ENCODE data around the gene ANO6.

DNA sequence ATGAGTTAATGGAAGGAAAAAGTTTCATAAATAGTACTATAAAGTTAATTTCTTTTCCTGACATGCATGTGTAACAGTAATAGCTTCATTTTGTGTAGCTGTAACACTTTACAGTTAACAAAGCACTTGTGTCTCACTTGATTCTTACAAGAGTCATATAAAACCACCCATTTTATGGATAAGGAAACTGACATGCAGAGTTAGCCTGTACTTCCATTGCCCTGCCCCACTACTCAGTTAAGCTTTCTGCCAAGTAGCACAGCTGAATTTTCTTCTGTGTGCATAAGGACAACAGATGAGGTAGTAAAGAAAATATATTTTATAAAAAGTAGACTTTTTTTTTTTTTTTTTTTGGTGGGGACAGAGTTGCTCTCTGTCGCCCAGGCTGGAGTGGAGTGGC lies 32.2 kb downstream of the ANO6 start:
- TF ChIP-seq, protein P1, sequence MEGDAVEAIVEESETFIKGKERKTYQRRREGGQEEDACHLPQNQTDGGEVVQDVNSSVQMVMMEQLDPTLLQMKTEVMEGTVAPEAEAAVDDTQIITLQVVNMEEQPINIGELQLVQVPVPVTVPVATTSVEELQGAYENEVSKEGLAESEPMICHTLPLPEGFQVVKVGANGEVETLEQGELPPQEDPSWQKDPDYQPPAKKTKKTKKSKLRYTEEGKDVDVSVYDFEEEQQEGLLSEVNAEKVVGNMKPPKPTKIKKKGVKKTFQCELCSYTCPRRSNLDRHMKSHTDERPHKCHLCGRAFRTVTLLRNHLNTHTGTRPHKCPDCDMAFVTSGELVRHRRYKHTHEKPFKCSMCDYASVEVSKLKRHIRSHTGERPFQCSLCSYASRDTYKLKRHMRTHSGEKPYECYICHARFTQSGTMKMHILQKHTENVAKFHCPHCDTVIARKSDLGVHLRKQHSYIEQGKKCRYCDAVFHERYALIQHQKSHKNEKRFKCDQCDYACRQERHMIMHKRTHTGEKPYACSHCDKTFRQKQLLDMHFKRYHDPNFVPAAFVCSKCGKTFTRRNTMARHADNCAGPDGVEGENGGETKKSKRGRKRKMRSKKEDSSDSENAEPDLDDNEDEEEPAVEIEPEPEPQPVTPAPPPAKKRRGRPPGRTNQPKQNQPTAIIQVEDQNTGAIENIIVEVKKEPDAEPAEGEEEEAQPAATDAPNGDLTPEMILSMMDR (conservative IDR thresholded peaks at IDR 0.05; ENCODE audit: low read depth, low read length) = no peak
- no peak for TF ChIP-seq NFE2L2 (IDR thresholded peaks at IDR 0.05; ENCODE audit: low read depth, low read length)
- TF ChIP-seq MXI1 (IDR thresholded peaks at IDR 0.05; ENCODE audit: borderline replicate concordance, low read depth, low read length) = no peak
- no peak for TF ChIP-seq POLR2A (IDR thresholded peaks at IDR 0.05; ENCODE audit: low read depth, low read length)
- no peak for TF ChIP-seq RCOR1 (IDR thresholded peaks at IDR 0.05; ENCODE audit: insufficient replicate concordance, low read length)
- TF ChIP-seq, protein P2, sequence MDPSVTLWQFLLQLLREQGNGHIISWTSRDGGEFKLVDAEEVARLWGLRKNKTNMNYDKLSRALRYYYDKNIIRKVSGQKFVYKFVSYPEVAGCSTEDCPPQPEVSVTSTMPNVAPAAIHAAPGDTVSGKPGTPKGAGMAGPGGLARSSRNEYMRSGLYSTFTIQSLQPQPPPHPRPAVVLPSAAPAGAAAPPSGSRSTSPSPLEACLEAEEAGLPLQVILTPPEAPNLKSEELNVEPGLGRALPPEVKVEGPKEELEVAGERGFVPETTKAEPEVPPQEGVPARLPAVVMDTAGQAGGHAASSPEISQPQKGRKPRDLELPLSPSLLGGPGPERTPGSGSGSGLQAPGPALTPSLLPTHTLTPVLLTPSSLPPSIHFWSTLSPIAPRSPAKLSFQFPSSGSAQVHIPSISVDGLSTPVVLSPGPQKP (IDR thresholded peaks at IDR 0.05; ENCODE audit: borderline replicate concordance, low read depth, low read length) = no peak
- TF ChIP-seq, protein P3, sequence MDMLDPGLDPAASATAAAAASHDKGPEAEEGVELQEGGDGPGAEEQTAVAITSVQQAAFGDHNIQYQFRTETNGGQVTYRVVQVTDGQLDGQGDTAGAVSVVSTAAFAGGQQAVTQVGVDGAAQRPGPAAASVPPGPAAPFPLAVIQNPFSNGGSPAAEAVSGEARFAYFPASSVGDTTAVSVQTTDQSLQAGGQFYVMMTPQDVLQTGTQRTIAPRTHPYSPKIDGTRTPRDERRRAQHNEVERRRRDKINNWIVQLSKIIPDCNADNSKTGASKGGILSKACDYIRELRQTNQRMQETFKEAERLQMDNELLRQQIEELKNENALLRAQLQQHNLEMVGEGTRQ (IDR thresholded peaks at IDR 0.05; ENCODE audit: low read depth, low read length) = no peak
- TF ChIP-seq SMC3 (IDR thresholded peaks at IDR 0.05; ENCODE audit: low read depth, low read length) = no peak
- TF ChIP-seq RAD21 (IDR thresholded peaks at IDR 0.05; ENCODE audit: low read length) = no peak
- TF ChIP-seq MAFK (IDR thresholded peaks at IDR 0.05; ENCODE audit: low read depth, low read length) = no peak
- no peak for TF ChIP-seq RFX5 (IDR thresholded peaks at IDR 0.05; ENCODE audit: low read depth, low read length)
- no peak for TF ChIP-seq BHLHE40 (IDR thresholded peaks at IDR 0.05; ENCODE audit: low read depth, low read length)

All from IMR-90 (cell line).